Panc1 (cell line): ENCODE measurements around the gene NTRK1.

Experiments
- CTCF ChIP-seq: fragments of 450-650 bp; IDR thresholded peaks from 2 replicates; pipeline ENCODE4 v1.5.1; 2017; ENCODE audit warnings: mild to moderate bottlenecking
- REST ChIP-seq, 2 experiments: IDR thresholded peaks; 2 replicates each; pipeline ENCODE4 v1.6.1; 2011 to 2012; ENCODE audit warnings: low read depth in 2 of 2, control low read depth in 1 of 2, low read length in 1 of 2, mild to moderate bottlenecking in 1 of 2, moderate library complexity in 1 of 2; ENCODE audit not compliant: insufficient read depth in 1 of 2
- SIN3A ChIP-seq: IDR thresholded peaks from 2 replicates; pipeline ENCODE4 v1.6.1; 2012; ENCODE audit warnings: low read depth, mild to moderate bottlenecking, low read length, moderate library complexity, borderline replicate concordance; ENCODE audit not compliant: insufficient read depth

- TF ChIP-seq CTCF (no peak), SIN3A (no peak), REST (IDR thresholded peaks at IDR 0.05; ENCODE audit: insufficient read depth in 1 of 2, low read depth in 2 of 2, low read length in 1 of 2) (no peak)
Measured at GRCh38 chr1:156862584-156862983, 1.9 kb downstream of the NTRK1 start.
